Kidney capillary endothelial cell (primary cell): ENCODE data around the gene TP53I13.

Source experiments
- DNase-seq: peaks from one replicate; pipeline ENCODE4 v3.0.0-alpha.2; 2018; ENCODE audit warnings: low spot score

TP53I13 gene

GRCh38 chr17:29581583-29582253, 13.2 kb downstream of the TP53I13 start:
- no peak for DNase-seq

DNA sequence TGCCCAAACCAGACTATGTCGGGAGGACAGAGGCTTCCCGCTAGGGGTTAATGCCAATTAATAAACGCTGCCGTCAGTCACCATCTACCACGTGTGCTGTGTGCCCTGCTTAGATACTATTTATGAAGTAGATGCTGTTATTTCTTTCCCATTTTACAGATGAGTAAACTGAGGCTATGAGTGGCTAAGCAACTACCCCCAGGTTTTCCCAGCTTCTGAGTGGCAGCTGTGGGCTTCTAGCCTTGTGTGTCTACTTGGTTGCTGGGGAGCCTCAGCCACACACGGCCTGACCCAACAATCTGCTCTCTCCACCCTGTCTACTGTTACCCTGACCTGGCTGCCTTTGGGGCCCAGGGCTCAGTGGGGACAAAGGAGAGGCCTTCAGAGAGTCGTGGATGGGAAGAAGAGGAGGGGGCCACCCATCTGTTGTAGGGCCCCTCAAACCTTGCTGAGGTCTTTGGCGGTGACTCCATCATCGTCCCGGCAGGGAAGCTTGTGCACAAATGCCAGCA, 13.8 kb downstream of the TP53I13 start:
- no peak for DNase-seq

DNA sequence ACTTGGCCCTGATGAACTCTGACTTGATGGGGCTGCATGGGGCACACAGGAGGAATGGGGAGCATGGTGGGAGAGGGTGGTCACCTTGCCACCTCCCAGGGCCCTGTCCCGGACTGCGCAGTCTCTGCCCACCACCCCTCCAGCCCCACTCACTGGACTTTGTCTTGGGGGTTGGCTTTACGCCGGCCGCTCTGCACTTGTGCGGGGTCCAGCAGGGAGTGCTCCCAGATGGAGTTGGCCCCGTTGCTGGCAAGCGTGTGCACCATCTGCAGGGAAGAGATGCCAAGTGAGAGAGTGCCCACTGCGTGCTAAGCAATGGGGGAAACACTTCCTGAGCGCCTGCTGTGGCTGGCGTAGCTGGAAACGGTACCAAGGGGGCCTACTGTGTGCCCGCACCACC, 14.3 kb downstream of the TP53I13 start:
- DNase-seq, result no peak

GRCh38 chr17:29583324-29584248, 15.1 kb downstream of the TP53I13 start:
- no peak for DNase-seq

DNA sequence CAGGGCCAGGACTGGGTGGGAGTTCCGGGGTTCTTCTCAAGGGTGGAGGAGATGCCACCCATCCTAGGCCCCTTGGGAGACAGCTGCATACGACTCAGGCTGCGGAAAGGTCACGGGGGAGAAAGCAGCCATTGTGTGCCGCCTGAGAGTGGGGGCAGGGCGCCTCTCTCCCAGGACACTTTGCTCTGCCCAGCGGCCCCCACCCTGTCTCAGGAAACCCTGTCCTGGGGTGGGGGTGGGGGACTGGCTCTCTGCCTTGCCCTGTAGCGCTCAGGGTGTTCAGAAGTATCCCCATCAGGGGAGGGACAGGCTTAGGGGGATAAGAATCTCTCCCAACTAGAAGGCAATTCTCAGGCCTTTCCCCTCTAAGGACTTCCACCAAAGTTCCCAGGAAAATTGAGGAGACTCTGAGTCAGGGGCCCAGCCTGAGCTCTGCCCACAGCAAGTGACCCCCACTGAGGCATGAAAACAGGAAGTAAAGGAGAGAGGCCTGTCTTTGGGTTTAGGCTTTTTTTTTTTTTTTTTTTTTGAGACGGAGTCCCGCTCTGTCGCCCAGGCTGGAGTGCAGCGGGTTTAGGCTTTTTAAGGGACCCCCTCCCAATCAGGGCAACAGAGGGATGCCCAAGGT, 16.1 kb downstream of the TP53I13 start:
- DNase-seq, result no peak

DNA sequence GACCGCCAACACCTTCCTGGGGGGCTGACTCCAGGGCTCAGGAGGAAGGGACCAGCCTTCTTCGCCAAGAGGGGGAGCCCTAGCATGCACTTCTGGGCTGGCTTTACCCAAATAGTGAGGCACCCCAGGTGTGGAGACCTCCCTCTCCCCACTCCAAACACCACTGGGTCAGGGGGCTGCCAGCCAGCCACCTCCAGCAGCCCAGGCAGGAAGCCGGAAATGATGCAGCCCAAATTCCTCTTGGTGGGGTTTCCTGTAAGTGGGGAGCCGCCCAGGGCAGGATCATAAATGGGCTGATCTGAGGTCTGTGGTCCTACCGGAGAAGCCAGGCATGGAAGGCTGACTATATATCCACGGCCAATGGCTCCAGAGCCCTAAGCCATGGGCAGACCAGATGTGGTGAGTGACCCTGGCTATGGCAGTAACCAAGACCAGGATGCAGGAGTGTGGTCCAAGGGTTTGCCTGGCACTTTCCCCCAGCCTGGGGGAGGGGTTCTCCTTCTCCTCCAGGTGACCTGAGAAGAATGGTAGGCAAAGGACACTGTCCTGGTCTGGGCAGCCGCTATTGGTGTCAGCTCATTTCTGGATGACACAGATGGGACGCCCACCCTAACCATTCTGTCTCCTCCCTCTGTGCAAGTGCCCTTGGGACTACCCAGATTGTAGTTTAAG, 16.7 kb downstream of the TP53I13 start:
- DNase-seq, result no peak

- no peak for DNase-seq
Observed at GRCh38 chr17:29586676-29587469, 18.4 kb downstream of the TP53I13 start.

GRCh38 chr17:29587591-29587990, 19.1 kb downstream of the TP53I13 start:
- no peak for DNase-seq

DNA sequence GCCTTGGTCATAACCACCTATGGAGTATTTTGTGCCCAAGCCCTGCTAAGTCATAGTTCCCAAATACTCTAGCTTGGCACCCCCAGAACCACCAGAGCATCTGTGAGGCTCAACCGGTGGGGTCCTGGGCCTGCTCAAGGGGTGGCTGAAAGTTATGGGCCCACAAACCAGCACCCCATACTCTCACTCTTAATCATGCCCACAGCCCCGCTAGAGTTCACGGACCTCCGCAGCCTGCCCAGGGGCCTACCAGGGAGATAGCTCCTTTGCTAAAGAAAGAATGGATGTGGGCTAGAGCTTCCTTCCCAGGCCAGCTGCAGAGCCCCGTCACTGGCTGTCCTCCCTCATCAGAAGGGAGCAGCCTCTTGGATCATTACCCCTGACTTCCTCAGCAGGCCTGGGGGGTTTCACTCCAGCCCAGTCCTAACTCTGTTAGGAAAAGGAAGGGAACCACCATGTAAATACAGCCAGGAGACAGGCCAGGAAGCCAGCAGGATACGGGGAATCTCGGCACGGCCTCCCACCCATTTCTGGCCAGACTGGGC, 19.6 kb downstream of the TP53I13 start:
- DNase-seq, result no peak

DNA sequence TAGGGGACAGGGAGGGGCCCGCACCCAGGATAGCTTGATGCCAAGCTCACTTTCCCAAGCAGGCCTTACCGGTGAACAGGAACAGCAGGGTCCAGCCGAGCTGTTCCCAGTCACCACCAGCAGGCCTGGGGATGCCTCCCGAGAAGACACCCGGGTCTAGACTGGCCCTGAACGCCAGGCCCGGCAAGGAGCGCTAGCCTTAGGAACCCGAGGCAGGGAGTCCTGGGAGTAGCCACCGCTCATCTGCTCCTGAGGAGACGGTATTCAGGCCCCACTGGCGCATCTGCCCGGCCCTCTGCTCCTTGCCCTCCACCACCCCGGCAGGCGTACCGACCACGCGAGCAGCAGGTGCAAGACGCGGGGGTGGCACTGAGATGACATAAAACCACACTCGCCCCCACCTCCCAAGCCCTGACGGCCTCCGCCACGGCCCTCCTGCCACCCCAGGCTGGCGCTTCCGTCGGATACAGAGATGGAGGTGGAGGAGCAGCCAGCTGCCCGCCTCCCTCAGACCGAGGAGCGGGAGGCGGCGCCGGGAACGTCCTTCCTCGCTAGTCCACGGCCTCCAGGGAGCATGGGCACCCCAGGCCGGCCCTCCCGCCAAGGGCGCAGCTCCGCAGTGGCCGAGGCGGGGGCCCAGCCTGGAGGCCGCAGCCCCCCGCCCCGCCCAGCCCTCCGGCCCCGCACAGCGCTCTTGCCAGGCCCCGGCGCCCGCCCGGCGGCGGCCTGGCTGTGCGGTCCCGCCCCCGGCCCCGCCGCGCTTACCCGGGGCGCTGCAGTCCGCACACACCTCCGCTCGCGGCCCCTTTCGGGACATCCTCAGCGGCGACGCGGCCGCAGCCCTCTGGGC, 20.3 kb downstream of the TP53I13 start:
- no peak for DNase-seq

GRCh38 chr17:29589524-29590410, 21.3 kb downstream of the TP53I13 start, which contains the start of gene GIT1:
Gene GIT1, minus strand, starts transcription at chr17:29589648. Its CDS starts 270 bp downstream, at chr17:29589378.
- no peak for DNase-seq

GRCh38 chr17:29590411-29591145, 22.1 kb downstream of the TP53I13 start:
- no peak for DNase-seq

DNA sequence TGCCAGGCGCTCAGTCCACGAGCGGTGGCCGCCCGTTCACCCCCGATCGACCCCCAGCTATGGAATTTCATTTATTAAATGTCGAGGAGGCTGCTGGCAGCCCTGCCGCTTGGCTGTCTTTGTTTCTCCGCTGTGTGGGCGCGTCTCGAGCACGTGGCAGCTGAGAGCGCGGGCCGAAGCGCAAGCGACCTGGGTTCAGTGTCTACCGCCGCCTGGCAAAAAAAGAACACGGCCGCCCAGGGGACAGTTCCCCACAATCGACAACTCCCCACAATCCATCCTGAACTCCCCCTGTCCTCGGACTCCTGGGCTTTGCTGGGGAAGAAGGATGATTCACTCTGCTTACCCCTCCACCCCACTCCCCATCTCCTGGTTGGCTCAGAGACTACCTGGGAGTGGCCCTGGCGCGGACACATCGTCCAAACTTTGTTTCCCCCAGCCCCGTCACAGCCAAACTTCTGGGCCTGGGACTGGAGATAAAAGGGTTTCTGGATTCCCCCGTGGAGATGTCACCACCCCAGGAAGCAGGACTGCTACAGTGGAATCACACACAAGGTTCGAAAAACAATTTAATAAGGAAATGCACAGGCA, 22.7 kb downstream of the TP53I13 start:
- no peak for DNase-seq

DNA sequence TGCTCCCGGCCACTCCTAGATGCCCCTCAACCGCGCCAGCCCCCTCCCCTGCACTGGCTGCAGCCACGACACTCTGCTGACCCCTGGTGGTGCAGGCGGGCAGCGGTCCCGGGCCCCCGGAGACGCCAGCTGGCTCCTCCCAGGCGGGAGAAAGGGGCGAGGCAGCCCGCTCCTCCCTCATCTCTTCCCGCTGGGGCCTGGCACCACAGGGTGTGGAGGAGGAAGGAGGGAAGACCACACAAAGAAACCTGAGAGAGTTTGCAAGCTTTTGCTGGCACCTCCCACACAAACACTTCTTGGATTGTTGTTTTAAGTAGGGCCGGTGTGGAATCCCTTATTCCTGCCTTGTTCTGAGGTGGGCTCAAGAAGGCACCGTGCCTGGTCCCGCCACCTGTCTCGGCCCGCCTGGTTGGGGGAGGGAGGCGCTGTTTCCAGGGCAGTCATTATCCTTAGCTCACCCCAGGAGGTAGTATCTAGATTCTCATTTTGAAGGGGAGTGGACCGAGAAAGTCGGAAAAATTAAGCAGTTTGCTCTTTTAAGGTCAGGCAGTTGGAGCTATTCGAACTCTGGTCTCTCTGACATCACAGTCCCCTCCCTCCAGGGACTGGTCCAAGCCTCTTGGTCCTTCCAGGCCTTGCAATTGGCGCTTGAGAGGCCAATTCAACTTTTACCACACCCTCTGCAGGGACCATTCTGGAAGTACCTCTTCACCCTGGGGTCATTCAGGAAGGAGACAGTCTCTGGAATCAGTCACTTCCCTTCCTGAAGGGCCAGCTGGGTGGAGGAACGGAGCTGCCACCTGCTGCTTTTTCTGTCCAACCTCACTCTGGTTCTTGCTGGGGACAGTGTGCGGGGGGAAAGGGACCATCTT, 23.5 kb downstream of the TP53I13 start:
- peak; percentile 85 for DNase-seq

- DNase-seq, result no peak
Observed at GRCh38 chr17:29592850-29593551, 24.5 kb downstream of the TP53I13 start, which contains the start of gene ANKRD13B. Gene ANKRD13B, plus strand, starts transcription at chr17:29593132. Its CDS starts 490 bp downstream, at chr17:29593622.
